ENCODE data around the gene NOC2L.
"Not testable (repeated sequence)": the region's sequence is repeated elsewhere in the genome, so short reads cannot be mapped to it uniquely, and the experiment has no call there.

Gene NOC2L

GRCh38 chr1:960363-961131 is 1.5 kb upstream of the NOC2L start, which contains the start of gene KLHL17:
KLHL17 (plus strand) TSS chr1:960584; CDS start chr1:960694, 110 bp downstream.
- DNase-seq: peak in 1 of 2 donors; percentile 28

GRCh38 chr1:959731-960362 is 791 bp upstream of the NOC2L start:
- no peak for DNase-seq

- no peak for DNase-seq
Observed at GRCh38 chr1:956636-957035, 2.4 kb downstream of the NOC2L start.

- DNase-seq: no peak
Observed at GRCh38 chr1:955474-955873, 3.6 kb downstream of the NOC2L start.

- DNase-seq: no peak
Observed at GRCh38 chr1:954927-955326, 4.1 kb downstream of the NOC2L start.

GRCh38 chr1:953524-954320 is 5.3 kb downstream of the NOC2L start:
- no peak for DNase-seq

GRCh38 chr1:952603-953002 is 6.5 kb downstream of the NOC2L start:
- no peak for DNase-seq

GRCh38 chr1:952201-952600 is 6.9 kb downstream of the NOC2L start:
- no peak for DNase-seq

GRCh38 chr1:951364-951763 is 7.7 kb downstream of the NOC2L start:
- no peak for DNase-seq

GRCh38 chr1:950881-951280 is 8.2 kb downstream of the NOC2L start:
- no peak for DNase-seq

- no peak for DNase-seq
Observed at GRCh38 chr1:950268-950667, 8.8 kb downstream of the NOC2L start.

- no peak for DNase-seq
Observed at GRCh38 chr1:947958-948357, 11.1 kb downstream of the NOC2L start.

- not testable (repeated sequence) for DNase-seq
Observed at GRCh38 chr1:946811-947210, 12.2 kb downstream of the NOC2L start.

- no peak for DNase-seq
Observed at GRCh38 chr1:945688-946556, 13.1 kb downstream of the NOC2L start.

- DNase-seq: no peak
Observed at GRCh38 chr1:944341-945325, 14.4 kb downstream of the NOC2L start.

- no peak for DNase-seq
Observed at GRCh38 chr1:943545-944340, 15.3 kb downstream of the NOC2L start.

GRCh38 chr1:942864-943533 is 16.1 kb downstream of the NOC2L start:
- no peak for DNase-seq

GRCh38 chr1:942411-942821 is 16.6 kb downstream of the NOC2L start:
- no peak for DNase-seq

- no peak for DNase-seq
Observed at GRCh38 chr1:941588-942383, 17.3 kb downstream of the NOC2L start.

All from bone marrow (tissue), 2 donors.